Measurements from ENCODE around the gene CDV3. TPM values are rescaled to one million over a fixed set of nuclear protein-coding genes. Genes with fewer than 3 reads are reported as not detected.

CDV3 gene
- total and polyA plus RNA-seq, 2 donors (not counting 1 experiment from before 2014, with no cell fraction given) = 39.8 to 188 TPM

DNA sequence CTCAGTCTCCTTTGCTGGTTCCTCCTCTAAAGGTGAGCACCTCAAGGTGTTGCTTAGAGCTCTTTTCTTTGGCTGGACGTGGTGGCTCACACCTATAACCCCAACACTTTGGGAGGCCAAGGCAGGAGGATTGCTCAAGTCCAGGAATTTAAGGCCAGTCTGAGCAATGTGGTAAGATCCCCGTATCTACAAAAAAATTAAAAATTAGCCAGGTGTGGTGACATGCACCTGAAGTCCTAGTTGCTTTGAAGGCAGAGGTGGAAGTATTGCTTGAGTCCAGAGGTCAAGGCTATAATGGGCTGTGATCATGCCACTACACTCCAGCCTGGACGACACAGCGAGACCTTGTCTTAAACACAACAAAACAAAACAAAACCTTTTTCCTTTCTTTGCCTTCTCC lies 60.0 kb downstream of the CDV3 start:
- Histone ChIP-seq H3K9me3 (ENCODE audit: control extremely low read depth in 1 of 3, control insufficient read depth in 2 of 3, insufficient read depth in 1 of 3, low read length in 2 of 3) (no peaks in the 10 kb centered on the region), H4K20me1 (ENCODE audit: control insufficient read depth, insufficient read depth, low read length, poor library complexity, severe bottlenecking) (no peaks in the 10 kb centered on the region), H3K9ac (ENCODE audit: low read length) (no peak overlapping the region), H3K4me2 (replicated peaks; ENCODE audit: low read depth, low read length, poor library complexity, severe bottlenecking) (no peak overlapping the region), H3K4me1 (ENCODE audit: control insufficient read depth in 2 of 2, insufficient read depth in 2 of 2, low read length in 2 of 2) (no peaks in the 10 kb centered on the region), H3K4me3 (ENCODE audit: control extremely low read depth in 1 of 5, extremely low read depth in 1 of 5, insufficient read depth in 1 of 5, low read depth in 2 of 5, low read length in 4 of 5) (no peak overlapping the region), H3K79me2 (ENCODE audit: control insufficient read depth, insufficient read depth, low read length) (no peaks in the 10 kb centered on the region), H3K27ac (ENCODE audit: low read length in 2 of 2) (no peak overlapping the region), H3K36me3 (replicated peaks in 1 of 2; ENCODE audit: control extremely low read depth in 1 of 2, control insufficient read depth in 1 of 2, extremely low read depth in 1 of 2, insufficient read depth in 2 of 2, low read length in 1 of 2) (peaks cover 0 to 65% of the 10 kb centered on the region in 2 experiments), H3K27me3 (replicated peaks in 1 of 4; ENCODE audit: control extremely low read depth in 1 of 4, control insufficient read depth in 3 of 4, insufficient read depth in 4 of 4, low read length in 3 of 4) (no peaks in the 10 kb centered on the region), H2AFZ (ENCODE audit: insufficient read depth, low read depth, low read length, poor library complexity, severe bottlenecking) (no peak overlapping the region)
- Mint-ChIP-seq H3K4me3 (no peak overlapping the region), H3K4me1 (no peaks in the 10 kb centered on the region), H3K27ac (no peak overlapping the region), H3K27me3 (no peaks in the 10 kb centered on the region), H3K9me3 (ENCODE audit: insufficient read depth) (no peaks in the 10 kb centered on the region)
- ChIA-PET POLR2A (no interaction called here), CTCF (no interaction called here)
- intact Hi-C loops (cut with micrococcal nuclease) = no loop called here
- ATAC-seq (ENCODE audit: low read depth) (no peak), DNase-seq (no peak)
- WGBS (ENCODE audit: insufficient coverage) = 100% methylated on average over 2 of the region's 4 CpGs
- TF ChIP-seq, protein P1, sequence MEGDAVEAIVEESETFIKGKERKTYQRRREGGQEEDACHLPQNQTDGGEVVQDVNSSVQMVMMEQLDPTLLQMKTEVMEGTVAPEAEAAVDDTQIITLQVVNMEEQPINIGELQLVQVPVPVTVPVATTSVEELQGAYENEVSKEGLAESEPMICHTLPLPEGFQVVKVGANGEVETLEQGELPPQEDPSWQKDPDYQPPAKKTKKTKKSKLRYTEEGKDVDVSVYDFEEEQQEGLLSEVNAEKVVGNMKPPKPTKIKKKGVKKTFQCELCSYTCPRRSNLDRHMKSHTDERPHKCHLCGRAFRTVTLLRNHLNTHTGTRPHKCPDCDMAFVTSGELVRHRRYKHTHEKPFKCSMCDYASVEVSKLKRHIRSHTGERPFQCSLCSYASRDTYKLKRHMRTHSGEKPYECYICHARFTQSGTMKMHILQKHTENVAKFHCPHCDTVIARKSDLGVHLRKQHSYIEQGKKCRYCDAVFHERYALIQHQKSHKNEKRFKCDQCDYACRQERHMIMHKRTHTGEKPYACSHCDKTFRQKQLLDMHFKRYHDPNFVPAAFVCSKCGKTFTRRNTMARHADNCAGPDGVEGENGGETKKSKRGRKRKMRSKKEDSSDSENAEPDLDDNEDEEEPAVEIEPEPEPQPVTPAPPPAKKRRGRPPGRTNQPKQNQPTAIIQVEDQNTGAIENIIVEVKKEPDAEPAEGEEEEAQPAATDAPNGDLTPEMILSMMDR (IDR thresholded peaks at IDR 0.05) = no peak
- TF ChIP-seq EZH2 (IDR thresholded peaks at IDR 0.05; ENCODE audit: borderline replicate concordance, insufficient read depth, low read depth, low read length, poor library complexity, severe bottlenecking) = no peak

Small RNA genes within 50 kb of the gene (small RNA-seq; reads per million reads assigned to genes)
- gene AC022296.2 (ENCODE audit: insufficient read length, low read depth, low replicate concordance) = not detected
- gene RF00438 (ENCODE audit: insufficient read length, low read depth, low replicate concordance) = not detected

Other genes with a start within 250 kb of the CDV3 start
- 0.70 and 1.6 TPM in 2 replicates for gene BFSP2, start 173.6 kb upstream of the CDV3 start, total RNA-seq
- gene BFSP2, start 173.6 kb upstream of the CDV3 start, polyA plus RNA-seq = 0.50 and 0.60 TPM in 2 replicates
- gene TOPBP1, start 88.3 kb downstream of the CDV3 start, total RNA-seq = 47.7 and 53.7 TPM in 2 replicates
- gene TOPBP1, start 88.3 kb downstream of the CDV3 start, polyA plus RNA-seq = 34.2 and 38.5 TPM in 2 replicates
- 0.27 TPM in 2 replicates for gene TF, start 172.7 kb downstream of the CDV3 start, total RNA-seq
- gene TF, start 172.7 kb downstream of the CDV3 start, polyA plus RNA-seq = 0.36 and 0.37 TPM in 2 replicates
- gene SRPRB, start 232.1 kb downstream of the CDV3 start, total RNA-seq = 28.8 and 29.7 TPM in 2 replicates
- gene SRPRB, start 232.1 kb downstream of the CDV3 start, polyA plus RNA-seq = 10.1 and 14.4 TPM in 2 replicates